D721Med (cell line): Measurements from ENCODE around the gene E2F7.
"Not testable (repeated sequence)": the region's sequence is repeated elsewhere in the genome, so short reads cannot be mapped to it uniquely, and the experiment has no call there.

Experiments
- DNase-seq: peaks from one replicate; pipeline ENCODE4 v3.0.0; 2011; ENCODE audit warnings: low spot score; ENCODE audit not compliant: insufficient read length
- FAIRE-seq: peaks from 2 replicates; lab custom pipeline; 2011; peaks lifted over from hg19 to GRCh38; lab: Jason Lieb, UNC
- TF ChIP-seq, protein P1 (sequence below): IDR thresholded peaks from 2 replicates; pipeline ENCODE4 v1.5.1; 2012; ENCODE audit warnings: mild to moderate bottlenecking, control low read depth; ENCODE audit not compliant: insufficient read depth; ENCODE audit errors: missing control alignments

Gene E2F7

GRCh38 chr12:77078231-77078630 is 12.9 kb upstream of the E2F7 start:
- TF ChIP-seq, protein P1, sequence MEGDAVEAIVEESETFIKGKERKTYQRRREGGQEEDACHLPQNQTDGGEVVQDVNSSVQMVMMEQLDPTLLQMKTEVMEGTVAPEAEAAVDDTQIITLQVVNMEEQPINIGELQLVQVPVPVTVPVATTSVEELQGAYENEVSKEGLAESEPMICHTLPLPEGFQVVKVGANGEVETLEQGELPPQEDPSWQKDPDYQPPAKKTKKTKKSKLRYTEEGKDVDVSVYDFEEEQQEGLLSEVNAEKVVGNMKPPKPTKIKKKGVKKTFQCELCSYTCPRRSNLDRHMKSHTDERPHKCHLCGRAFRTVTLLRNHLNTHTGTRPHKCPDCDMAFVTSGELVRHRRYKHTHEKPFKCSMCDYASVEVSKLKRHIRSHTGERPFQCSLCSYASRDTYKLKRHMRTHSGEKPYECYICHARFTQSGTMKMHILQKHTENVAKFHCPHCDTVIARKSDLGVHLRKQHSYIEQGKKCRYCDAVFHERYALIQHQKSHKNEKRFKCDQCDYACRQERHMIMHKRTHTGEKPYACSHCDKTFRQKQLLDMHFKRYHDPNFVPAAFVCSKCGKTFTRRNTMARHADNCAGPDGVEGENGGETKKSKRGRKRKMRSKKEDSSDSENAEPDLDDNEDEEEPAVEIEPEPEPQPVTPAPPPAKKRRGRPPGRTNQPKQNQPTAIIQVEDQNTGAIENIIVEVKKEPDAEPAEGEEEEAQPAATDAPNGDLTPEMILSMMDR = no peak
- no peak for FAIRE-seq
- no peak for DNase-seq

DNA sequence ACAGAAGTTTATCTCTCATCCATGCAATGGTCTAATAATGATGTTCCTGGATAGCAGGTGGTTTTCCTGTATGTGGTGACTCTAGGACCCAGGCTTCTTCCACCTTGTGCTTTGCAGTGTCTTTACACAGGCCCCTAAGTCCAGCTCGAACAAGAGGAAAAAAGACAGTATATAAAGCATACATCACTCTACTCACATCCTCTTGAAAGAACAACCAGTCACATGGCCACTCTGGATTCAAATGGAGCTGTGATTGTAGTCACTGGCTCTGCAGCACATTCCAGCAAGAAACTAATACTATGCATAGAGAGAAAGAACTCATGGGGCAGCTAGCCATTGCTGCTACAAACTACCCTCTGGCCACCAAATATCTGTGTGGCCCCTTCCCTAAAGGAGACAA is 11.5 kb upstream of the E2F7 start:
- FAIRE-seq = no peak
- TF ChIP-seq, protein P1 = no peak
- DNase-seq = no peak

GRCh38 chr12:77073894-77074293 is 8.5 kb upstream of the E2F7 start:
- not testable (repeated sequence) for DNase-seq, FAIRE-seq

DNA sequence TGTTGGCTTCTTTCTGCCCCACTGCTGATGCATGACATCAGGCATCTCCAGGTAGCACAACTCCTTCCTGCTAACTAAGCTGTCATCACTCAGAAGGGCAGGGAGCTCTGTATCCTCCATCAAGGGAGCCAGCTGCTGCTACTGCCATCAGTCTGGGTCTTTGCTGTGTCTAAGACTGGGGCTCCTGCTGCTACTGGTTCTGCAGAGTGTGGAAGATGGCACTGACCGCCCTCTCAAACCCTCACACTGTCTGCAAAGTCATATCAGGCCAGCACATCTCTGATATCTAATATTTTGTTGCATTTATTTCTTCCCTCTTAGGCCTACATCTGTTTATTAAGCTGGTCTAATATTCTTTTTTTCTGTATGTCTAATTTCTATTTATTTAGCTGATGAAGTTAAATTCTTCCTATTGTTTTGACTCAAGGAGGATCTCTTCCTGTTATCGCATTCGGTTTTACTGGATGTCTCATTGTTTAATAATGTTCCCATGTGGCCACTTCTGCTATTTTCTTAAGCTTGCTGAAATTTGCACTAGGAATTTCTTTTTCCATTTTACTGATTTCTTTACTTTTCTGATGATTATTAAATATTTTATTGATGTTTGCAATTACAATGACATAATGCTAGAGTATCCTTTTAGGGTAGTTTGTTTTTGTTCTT is 7.6 kb upstream of the E2F7 start:
- no peak for FAIRE-seq
- TF ChIP-seq, protein P1 = no peak
- DNase-seq = no peak

DNA sequence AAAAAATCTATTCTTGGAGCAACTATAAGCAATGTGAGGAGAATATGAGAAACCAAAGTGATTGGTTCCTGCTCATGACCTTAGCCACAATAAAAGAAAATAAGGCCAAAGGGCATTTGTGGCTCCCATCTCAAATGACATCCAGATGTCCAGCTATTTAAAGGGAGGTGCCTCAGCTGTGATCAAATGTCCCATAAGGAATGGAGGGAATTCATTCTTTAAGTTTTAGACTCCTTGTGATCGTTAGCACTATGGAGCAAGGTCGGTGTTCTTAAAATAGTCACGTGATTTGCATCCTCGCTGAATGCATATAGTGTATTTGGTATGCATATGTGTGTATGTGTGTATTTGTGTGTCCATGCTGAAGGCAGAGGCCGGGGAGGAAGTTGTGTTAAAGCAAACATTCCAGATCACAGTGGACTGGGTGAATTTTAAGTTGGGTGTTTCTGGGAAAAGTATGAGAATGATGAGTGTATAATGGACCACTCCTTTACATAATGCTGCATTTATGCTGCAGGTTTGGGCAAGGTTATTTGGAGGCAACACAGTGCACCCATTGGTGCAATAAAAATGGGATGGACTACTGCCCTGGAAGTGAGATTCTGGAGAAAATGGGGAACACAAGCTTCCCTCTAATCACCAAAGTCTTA is 5.6 kb upstream of the E2F7 start:
- DNase-seq (no peak), FAIRE-seq (no peak)
- TF ChIP-seq, protein P1 = no peak

DNA sequence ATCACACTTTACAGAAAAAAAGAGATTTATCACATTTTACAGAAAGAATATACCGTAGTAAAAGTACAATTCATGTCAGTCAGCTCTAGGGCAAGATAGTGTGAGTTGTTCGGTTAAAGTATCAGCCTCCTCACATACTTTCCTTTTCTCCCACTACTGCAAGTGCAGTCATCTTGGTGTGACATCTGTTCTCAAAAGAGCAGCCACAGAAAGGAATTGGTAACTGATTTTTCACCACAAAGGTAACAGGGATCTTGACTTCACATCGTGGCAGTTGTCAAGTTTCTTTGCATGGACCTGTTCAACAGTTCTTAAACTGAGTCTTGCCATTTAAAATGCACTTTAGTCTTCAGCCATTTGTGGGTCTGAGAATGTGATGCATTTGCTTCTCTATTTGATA is 5.0 kb upstream of the E2F7 start:
- FAIRE-seq (no peak), DNase-seq (no peak)
- TF ChIP-seq, protein P1 = no peak

DNA sequence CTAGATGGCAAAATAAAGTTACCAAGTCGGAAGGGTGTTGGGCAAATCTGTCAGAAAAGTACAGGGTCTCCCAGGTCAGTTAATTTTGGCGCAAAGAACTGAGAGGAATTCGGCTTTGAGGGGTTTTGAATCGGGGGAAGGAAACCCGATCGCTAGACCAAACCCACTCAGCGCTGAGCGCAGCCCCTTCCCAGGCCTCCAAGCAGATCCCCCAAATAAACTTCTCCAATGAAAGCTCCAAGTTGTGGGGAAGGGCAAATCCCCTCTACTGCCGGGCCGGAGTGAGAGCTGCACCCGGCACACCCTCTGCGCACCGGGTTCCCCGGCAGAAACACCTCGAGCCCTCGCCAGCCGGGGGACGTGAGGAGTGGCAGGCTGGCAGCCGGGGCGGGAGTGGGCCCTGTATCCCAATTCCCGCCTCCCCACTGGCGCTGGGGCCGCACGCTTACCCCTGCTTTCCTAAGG is 441 bp downstream of the E2F7 start:
- peak; percentile 18 for DNase-seq
- TF ChIP-seq, protein P1 = no peak
- FAIRE-seq = no peak
